HCT116 (cell line): ENCODE measurements around the gene GPX4. TPM values are rescaled to one million over a fixed set of nuclear protein-coding genes. Genes with fewer than 3 reads are reported as not detected.

Source experiments
- ATAC-seq: fragments of 200-7000 bp; cut with Tn5 transposase; 2 replicates; pipeline ENCODE4 v1.9.1; 2020; ENCODE audit warnings: mild to moderate bottlenecking, moderate library complexity
- BruUV-seq: library from RNA; stranded (reverse); fragments of 400-500 nt; replicated peaks from 2 replicates; lab custom pipeline; 2021; lab: Mats Ljungman, UMichigan
- CTCF ChIA-PET: fragments of 300-600 bp; sonication (Branson Sonifier 250); formaldehyde crosslinking; loops from one replicate; lab custom pipeline; 2021; ENCODE audit warnings: antibody characterized with exemption; lab: Charles Lee
- POLR2A ChIA-PET: fragments of 300-600, 350-600 bp; sonication (Branson Sonifier 250); formaldehyde crosslinking; loops from one replicate; lab custom pipeline; 2021; ENCODE audit warnings: antibody characterized with exemption; lab: Charles Lee
- RAD21 ChIA-PET, 2 experiments: fragments of 300-600 bp; sonication (Branson Sonifier 250); formaldehyde crosslinking; loops; one replicate each; lab custom pipeline; 2023; ENCODE audit warnings: low total read pairs in 2 of 2; ENCODE audit not compliant: uncharacterized antibody in 2 of 2, unreplicated experiment in 2 of 2, low non-redundant PET in 1 of 2; lab: Charles Lee
- DNase-seq: peaks from one replicate; pipeline ENCODE4 v3.0.0-alpha.2; 2010; ENCODE audit warnings: low read depth, low spot score
- H2AFZ ChIP-seq: fragments of 200-600 bp; shearing (Covaris generic), sonication (generic); 2 replicates; pipeline ENCODE4 v1.6.1; 2017; ENCODE audit warnings: low read depth, mixed run types, mixed read lengths, antibody characterized with exemption, low read length; ENCODE audit not compliant: poor library complexity, severe bottlenecking
- H3K27ac ChIP-seq: 2 replicates; pipeline ENCODE4 v1.5.1; 2012; ENCODE audit warnings: low read depth, low read length
- H3K27me3 ChIP-seq: fragments of 200-600 bp; sonication (generic); 2 replicates; pipeline ENCODE4 v1.6.1; 2016; ENCODE audit warnings: mixed run types, low read length, mixed read lengths; ENCODE audit not compliant: insufficient read depth
- H3K36me3 ChIP-seq, 2 experiments: fragments of 200-500 bp in 1 of 2; fragments of 200-600 bp in 1 of 2; sonication (Bioruptor generic) in 1 of 2; sonication (generic) in 1 of 2; 2 replicates each; pipeline versions ENCODE4 v1.5.1 to v1.6.1; 2014 to 2016; ENCODE audit warnings: low read length in 2 of 2, inconsistent platforms in 1 of 2, mixed read lengths in 1 of 2, mixed run types in 1 of 2; ENCODE audit not compliant: insufficient read depth in 2 of 2, control insufficient read depth in 1 of 2
- H3K4me1 ChIP-seq, 2 experiments: fragments of 200-600 bp in 1 of 2; sonication (generic) in 1 of 2; 2 replicates each; pipeline versions ENCODE4 v1.5.1 to v1.6.1; 2012 to 2017; ENCODE audit warnings: low read length in 2 of 2, inconsistent platforms in 1 of 2, mild to moderate bottlenecking in 1 of 2, mixed read lengths in 1 of 2, mixed run types in 1 of 2, moderate library complexity in 1 of 2; ENCODE audit not compliant: insufficient read depth in 2 of 2, control insufficient read depth in 1 of 2
- H3K4me2 ChIP-seq: fragments of 200-600 bp; sonication (generic); 2 replicates; pipeline ENCODE4 v1.6.1; 2017; ENCODE audit warnings: mixed run types, low read length, mixed read lengths
- H3K4me3 ChIP-seq, 2 experiments: fragments of 200-600 bp in 1 of 2; sonication (generic) in 1 of 2; replicated peaks in 1 of 2; 2 replicates each; pipeline ENCODE4 v1.5.1; 2011 to 2016; ENCODE audit warnings: low read length in 2 of 2, control low read depth in 1 of 2, low read depth in 1 of 2, mild to moderate bottlenecking in 1 of 2, mixed read lengths in 1 of 2, mixed run types in 1 of 2
- H3K79me2 ChIP-seq: fragments of 200-600 bp; sonication (generic); 2 replicates; pipeline ENCODE4 v1.6.1; 2017; ENCODE audit warnings: mild to moderate bottlenecking, mixed run types, low read length, moderate library complexity, mixed read lengths; ENCODE audit not compliant: insufficient read depth
- H3K9ac ChIP-seq: fragments of 200-600 bp; sonication (generic); 2 replicates; pipeline ENCODE4 v1.6.1; 2016; ENCODE audit warnings: low read length, mixed read lengths
- H3K9me2 ChIP-seq: fragments of 200-600 bp; sonication (generic), shearing (Covaris generic); 2 replicates; pipeline ENCODE4 v1.6.1; 2017; ENCODE audit warnings: mixed run types, mild to moderate bottlenecking, moderate library complexity; ENCODE audit not compliant: insufficient read depth
- H3K9me3 ChIP-seq, 2 experiments: fragments of 200-500 bp in 1 of 2; fragments of 200-600 bp in 1 of 2; sonication (Bioruptor generic) in 1 of 2; sonication (generic) in 1 of 2; 2 replicates each; pipeline ENCODE4 v1.6.1; 2014 to 2017; ENCODE audit warnings: low read length in 2 of 2, mixed read lengths in 2 of 2, inconsistent platforms in 1 of 2, low read depth in 1 of 2, mild to moderate bottlenecking in 1 of 2, mixed run types in 1 of 2, moderate library complexity in 1 of 2; ENCODE audit not compliant: control insufficient read depth in 1 of 2, insufficient read depth in 1 of 2
- H4K20me1 ChIP-seq: fragments of 200-600 bp; sonication (generic), shearing (Covaris generic); 2 replicates; pipeline ENCODE4 v1.6.1; 2017; ENCODE audit warnings: mixed run types, mild to moderate bottlenecking, moderate library complexity; ENCODE audit not compliant: insufficient read depth
- EGR1 ChIP-seq: IDR thresholded peaks from 2 replicates; pipeline ENCODE4 v1.6.1; 2012; ENCODE audit warnings: low read depth
- EZH2phosphoT487 ChIP-seq: fragments of 200-600 bp; IDR thresholded peaks from 2 replicates; pipeline ENCODE4 v1.6.1; 2018; ENCODE audit warnings: antibody characterized with exemption, borderline replicate concordance
- FOSL1 ChIP-seq: IDR thresholded peaks from 2 replicates; pipeline ENCODE4 v1.6.1; 2012; ENCODE audit warnings: low read depth
- POLR2AphosphoS5 ChIP-seq: IDR thresholded peaks from 2 replicates; pipeline ENCODE4 v1.6.1; 2011; ENCODE audit warnings: mild to moderate bottlenecking, low read depth, low read length, moderate library complexity
- RAD21 ChIP-seq: IDR thresholded peaks from 2 replicates; pipeline ENCODE4 v1.6.1; 2012; ENCODE audit warnings: low read depth, mild to moderate bottlenecking
- SIN3A ChIP-seq: IDR thresholded peaks from 2 replicates; pipeline ENCODE4 v1.6.1; 2012; ENCODE audit warnings: low read depth
- SRF ChIP-seq: IDR thresholded peaks from 2 replicates; pipeline ENCODE4 v1.6.1; 2012; ENCODE audit warnings: low read depth
- YY1 ChIP-seq: IDR thresholded peaks from 2 replicates; pipeline ENCODE4 v1.6.1; 2011; ENCODE audit warnings: low read length, low read depth, moderate library complexity, mild to moderate bottlenecking; ENCODE audit not compliant: insufficient replicate concordance; ENCODE audit errors: extremely low read depth
- ZFX ChIP-seq: fragments of 450-650 bp; IDR thresholded peaks from 2 replicates; pipeline ENCODE4 v1.6.1; 2017
- ZNF274 ChIP-seq: fragments of 200-500 bp; sonication (Bioruptor generic); IDR thresholded peaks from 2 replicates; pipeline ENCODE4 v1.6.1; 2014; ENCODE audit warnings: mild to moderate bottlenecking, low read depth, low read length, inconsistent platforms
- intact Hi-C: fragments of 100-400 bp; cut with micrococcal nuclease; formaldehyde crosslinking; loops from 2 replicates; pipeline ENCODE4 v1.10.0; 2022
- total RNA-seq: library from RNA; stranded (reverse); gene quantifications from one replicate; pipeline ENCODE4 v1.2.1, GENCODE V29; 2021; ENCODE audit not compliant: unreplicated experiment
- TF ChIP-seq, protein P1 (sequence below): IDR thresholded peaks from 2 replicates; pipeline ENCODE4 v1.6.1; 2012
- TF ChIP-seq, protein P2 (sequence below): IDR thresholded peaks from 2 replicates; pipeline ENCODE4 v1.6.1; 2012

The GPX4 gene
- total RNA-seq, 1 experiment from 2014 or later = 481 TPM

DNA sequence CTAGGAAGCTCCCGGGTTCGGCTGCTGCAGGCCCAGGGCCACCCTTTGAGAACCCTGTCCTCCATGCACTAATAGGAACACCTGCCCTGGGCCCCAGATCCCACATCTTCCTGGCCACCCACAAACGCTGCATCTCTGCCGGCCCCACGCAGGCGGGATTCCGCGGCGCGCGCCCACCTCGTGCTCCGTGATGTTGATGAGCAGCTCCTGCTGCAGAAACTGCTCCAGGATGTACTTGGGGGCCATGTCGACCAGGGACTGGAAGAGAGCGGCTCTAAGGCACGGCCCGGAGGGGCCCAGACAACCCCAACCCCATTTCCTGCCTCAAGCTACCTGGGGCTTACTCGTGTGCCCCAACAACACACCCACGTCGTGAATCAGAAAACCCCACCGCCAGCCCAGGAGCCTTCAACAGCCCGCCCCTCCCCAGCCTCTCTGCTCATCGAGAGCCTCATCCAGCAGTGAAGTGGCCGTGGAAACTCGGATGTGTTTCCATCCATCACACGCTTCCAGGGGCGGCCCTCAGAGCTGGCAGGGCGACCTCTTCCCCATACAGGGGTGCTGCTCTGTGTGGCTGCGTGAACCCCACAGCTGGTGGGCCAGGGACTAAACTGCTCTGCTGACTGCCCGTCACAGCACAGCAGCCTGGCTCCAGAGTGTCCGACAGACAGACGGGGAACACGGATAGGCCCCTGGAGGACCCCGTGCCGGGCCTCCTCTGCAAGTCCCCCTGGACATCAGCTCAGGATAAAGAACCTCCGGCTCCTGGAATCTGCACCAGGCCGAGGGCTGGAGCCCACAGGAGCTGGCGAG is 12.9 kb upstream of the GPX4 start:
- Histone ChIP-seq H3K4me2 (no peak overlapping the region), H3K9me2 (no peaks in the 10 kb centered on the region), H3K27ac (no peak overlapping the region), H3K79me2 (peaks cover 47% of the 10 kb centered on the region), H3K9ac (no peak overlapping the region), H3K4me1 (peaks cover 9 to 17% of the 10 kb centered on the region in 2 experiments), H3K36me3 (peaks cover 24 to 48% of the 10 kb centered on the region in 2 experiments; a peak in 3 of 4 replicates), H3K4me3 (no peak overlapping the region), H2AFZ (no peak overlapping the region), H4K20me1 (no peaks in the 10 kb centered on the region; the same call in 1 of the 2 replicates), H3K9me3 (no peaks in the 10 kb centered on the region), H3K27me3 (no peaks in the 10 kb centered on the region)
- CTCF ChIA-PET = no interaction called here
- ATAC-seq (no peak), DNase-seq (no peak)
- RAD21 ChIA-PET = no interaction called here
- TF ChIP-seq FOSL1 (no peak), RAD21 (no peak), SRF (no peak), POLR2AphosphoS5 (no peak), EGR1 (no peak), ZFX (no peak), SIN3A (no peak), ZNF274 (no peak), EZH2phosphoT487 (no peak), YY1 (no peak)
- TF ChIP-seq, protein P1, sequence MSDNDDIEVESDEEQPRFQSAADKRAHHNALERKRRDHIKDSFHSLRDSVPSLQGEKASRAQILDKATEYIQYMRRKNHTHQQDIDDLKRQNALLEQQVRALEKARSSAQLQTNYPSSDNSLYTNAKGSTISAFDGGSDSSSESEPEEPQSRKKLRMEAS = no peak
- TF ChIP-seq, protein P2, sequence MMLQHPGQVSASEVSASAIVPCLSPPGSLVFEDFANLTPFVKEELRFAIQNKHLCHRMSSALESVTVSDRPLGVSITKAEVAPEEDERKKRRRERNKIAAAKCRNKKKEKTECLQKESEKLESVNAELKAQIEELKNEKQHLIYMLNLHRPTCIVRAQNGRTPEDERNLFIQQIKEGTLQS = no peak
- no TSS peak for BruUV-seq
- intact Hi-C loops = no loop called here
- POLR2A ChIA-PET = interaction anchor here (0.8 kb wide), 1 partner anchor 26 kb away, joined by 3 read pairs; no protein-coding TSS in a partner anchor
